HG03135 (cell line): ENCODE results near the gene CCDC40.

Experiments
- ATAC-seq: cut with Tn5 transposase; IDR thresholded peaks from one replicate; pipeline ENCODE4 v1.9.1; 2021; ENCODE audit warnings: mild to moderate bottlenecking, moderate library complexity; ENCODE audit not compliant: unreplicated experiment

CCDC40 gene

DNA sequence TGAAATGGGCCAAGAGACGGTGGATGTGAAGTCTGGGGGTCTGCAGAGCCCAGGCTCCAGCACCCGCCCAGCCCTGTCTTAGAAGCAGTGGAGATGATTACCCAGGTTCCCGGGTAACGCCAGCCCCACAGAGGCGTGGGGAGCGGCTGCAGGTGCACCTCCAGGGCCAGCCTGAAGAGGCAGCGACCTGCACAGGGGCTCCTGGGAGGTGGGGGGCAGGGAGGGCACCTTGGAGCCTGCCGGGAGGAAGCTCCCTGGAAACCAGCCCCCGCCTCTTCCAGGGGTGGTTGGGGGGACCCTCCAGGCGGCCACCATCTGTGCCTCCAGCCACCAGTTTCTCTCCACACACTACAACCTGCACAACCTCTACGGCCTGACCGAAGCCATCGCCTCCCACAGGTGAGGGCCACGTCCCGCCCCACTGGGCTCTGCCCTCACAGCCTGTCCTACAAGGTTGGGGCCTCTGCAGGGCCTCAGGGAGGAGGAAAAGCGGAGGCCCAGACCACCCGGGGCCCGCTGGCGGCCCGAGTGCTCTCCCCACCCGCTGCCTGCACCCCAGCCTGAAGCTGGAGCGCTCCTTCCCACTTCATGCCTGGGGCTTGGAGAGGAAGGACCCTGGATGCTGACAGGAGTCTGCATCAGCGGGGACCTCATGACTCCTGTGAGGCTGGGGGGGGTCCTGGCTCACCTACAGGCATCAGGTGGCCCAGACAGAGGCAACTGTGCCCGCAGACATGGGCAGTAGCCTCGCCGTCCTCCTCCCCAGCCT is 75.4 kb downstream of the CCDC40 start:
- ATAC-seq = no peak

DNA sequence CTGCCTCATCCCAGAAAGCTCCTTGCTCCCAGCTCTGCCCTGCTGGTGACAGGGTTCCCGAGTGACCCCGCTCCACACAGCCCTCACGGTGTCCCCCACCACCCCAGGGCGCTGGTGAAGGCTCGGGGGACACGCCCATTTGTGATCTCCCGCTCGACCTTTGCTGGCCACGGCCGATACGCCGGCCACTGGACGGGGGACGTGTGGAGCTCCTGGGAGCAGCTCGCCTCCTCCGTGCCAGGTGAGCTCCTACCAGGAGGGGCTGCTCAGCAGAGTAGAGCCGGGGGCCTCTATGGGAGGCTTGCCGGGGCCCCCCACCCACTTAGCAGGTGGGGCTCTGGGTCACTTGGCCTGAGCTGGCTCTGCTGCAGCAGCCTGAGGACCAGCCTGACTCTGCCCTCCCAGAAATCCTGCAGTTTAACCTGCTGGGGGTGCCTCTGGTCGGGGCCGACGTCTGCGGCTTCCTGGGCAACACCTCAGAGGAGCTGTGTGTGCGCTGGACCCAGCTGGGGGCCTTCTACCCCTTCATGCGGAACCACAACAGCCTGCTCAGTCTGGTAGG is 76.1 kb downstream of the CCDC40 start:
- ATAC-seq = no peak

DNA sequence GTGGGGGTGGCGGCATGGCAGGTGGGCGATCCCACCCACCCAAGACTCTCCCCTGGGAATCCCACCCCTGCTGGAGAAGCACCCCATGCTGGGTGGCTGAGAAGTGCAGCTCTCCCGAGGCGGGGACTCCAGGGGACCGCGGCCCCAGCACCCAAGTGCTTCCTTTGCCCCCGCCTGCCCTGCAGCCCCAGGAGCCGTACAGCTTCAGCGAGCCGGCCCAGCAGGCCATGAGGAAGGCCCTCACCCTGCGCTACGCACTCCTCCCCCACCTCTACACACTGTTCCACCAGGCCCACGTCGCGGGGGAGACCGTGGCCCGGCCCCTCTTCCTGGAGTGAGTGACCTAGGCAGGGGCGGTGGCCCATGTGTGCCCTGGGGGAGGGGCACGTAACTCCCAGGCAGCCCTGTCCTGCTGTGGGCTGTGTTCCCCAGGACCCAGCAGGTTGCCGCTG is 76.6 kb downstream of the CCDC40 start:
- ATAC-seq = no peak

DNA sequence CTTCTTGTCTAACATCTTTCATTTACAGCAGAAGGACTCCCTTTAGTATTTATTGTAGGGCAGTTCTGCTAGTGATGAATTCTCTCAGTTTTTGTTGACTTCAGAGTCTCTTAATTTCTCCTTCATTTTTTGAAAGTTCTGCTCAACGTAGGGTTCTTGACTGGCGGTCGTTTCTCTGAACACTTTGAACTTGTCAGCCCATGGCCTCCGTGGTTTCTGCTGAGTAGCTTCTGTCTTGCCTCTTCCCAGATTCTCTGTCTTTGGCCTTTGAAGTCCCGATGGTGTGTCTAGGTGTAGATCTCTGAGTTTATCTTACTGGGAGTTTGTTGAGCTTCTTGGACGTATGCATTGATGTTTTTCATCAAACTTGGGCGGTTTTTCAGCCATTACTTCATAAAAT is 78.3 kb downstream of the CCDC40 start:
- ATAC-seq = no peak

DNA sequence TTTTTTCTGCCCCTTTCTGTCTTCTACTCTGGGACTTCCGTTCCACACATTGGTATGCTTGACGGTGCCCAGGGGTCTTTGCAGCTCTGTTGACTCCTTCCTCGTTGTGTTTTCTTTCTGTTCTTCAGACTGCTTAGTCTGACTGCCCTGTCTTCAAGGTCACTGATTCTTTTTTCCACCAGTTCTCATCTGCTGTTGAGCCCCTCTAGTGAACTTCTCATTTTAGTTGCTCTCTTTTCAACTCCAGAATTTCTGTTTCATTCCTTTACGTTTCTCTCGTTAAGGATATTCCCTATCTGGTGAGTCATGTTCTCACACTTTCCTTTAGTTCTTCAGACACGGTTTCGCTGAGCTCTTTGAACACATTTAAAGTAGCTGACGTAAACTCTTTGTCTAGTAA is 78.7 kb downstream of the CCDC40 start:
- no peak for ATAC-seq

- ATAC-seq = no peak
Observed at GRCh38 chr17:80116276-80116920, 80.0 kb downstream of the CCDC40 start.

DNA sequence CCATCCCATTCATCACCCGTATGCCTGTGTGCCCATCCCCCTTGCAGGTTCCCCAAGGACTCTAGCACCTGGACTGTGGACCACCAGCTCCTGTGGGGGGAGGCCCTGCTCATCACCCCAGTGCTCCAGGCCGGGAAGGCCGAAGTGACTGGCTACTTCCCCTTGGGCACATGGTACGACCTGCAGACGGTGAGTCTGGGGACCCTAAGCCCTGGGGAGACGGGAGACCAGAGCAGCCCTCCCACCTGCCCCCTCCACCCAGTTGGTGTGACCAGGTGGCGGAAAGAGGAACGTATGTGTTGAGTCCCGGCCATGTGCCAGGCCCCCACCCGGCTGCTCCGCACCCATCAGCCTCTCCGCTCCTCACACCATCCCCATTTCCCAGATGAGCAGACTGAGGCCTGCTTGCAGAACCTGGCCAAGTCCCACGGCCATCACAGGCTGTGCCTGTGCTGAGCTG is 80.5 kb downstream of the CCDC40 start:
- ATAC-seq = no peak

GRCh38 chr17:80117491-80118401 is 81.3 kb downstream of the CCDC40 start:
- ATAC-seq = no peak

GRCh38 chr17:80118601-80119270 is 82.3 kb downstream of the CCDC40 start:
- ATAC-seq = no peak

GRCh38 chr17:80119271-80119791 is 82.9 kb downstream of the CCDC40 start:
- ATAC-seq = no peak

GRCh38 chr17:80119839-80120238 is 83.4 kb downstream of the CCDC40 start:
- no peak for ATAC-seq

GRCh38 chr17:80122026-80122575 is 85.7 kb downstream of the CCDC40 start:
- ATAC-seq = no peak

- no peak for ATAC-seq
Observed at GRCh38 chr17:80122926-80123505, 86.6 kb downstream of the CCDC40 start.

GRCh38 chr17:80123791-80124190 is 87.3 kb downstream of the CCDC40 start:
- ATAC-seq = no peak

- ATAC-seq = no peak
Observed at GRCh38 chr17:80124351-80124981, 88.0 kb downstream of the CCDC40 start.

DNA sequence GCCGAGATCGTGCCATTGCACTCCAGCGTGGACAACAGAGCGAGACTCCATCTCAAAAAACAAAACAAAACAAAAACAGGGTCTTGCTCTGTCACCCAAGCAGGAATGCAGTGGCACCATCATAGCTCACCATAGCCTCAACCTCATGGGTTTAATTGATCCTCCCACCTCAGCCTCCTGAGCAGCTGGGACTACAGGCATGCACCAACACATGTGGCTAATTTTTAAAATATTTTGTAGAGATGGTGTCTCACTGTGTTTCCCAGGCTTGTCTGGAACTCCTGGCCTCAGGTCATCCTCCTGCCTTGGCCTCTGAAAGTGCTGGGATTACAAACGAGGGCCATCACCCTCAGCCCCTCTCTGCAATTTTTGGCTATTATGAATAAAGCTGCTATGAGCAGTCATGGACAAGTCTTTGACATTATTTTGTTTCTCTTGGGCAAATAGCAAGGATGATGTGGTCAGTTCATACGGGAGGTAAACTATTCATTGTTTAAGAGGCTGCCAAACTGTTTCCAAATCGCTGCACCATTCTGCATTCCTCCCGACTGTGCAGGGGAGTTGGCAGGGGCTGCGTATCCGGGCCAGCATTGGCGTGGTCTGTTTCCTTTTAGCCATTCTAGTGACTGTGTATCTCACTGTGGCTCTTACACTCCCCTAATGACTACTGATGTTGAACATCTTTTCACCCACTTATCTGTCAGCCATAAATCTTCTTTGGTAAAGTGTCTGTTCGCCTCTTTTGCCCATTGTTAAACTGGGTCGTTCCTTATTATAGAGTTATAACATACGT is 89.4 kb downstream of the CCDC40 start:
- ATAC-seq = no peak

- ATAC-seq = no peak
Observed at GRCh38 chr17:80126449-80126715, 89.9 kb downstream of the CCDC40 start.

GRCh38 chr17:80129006-80129565 is 92.6 kb downstream of the CCDC40 start:
- no peak for ATAC-seq
